Cardiac fibroblast (primary cell): ENCODE measurements around the gene LRRC4C.
"Not testable (repeated sequence)": the region's sequence is repeated elsewhere in the genome, so short reads cannot be mapped to it uniquely, and the experiment has no call there.

ENCODE experiments used
- DNase-seq, 2 donors: peaks; one replicate each; pipeline versions ENCODE4 v3.0.0 to v3.0.0-alpha.2; 2010; ENCODE audit warnings: low read depth in 2 of 2
- H3K4me3 ChIP-seq, 2 donors: replicated peaks in 1 of 2; 1 replicate in 1 of 2; 2 replicates in 1 of 2; pipeline ENCODE4 v1.5.1; 2011; ENCODE audit warnings: low read depth in 2 of 2, low read length in 2 of 2, mild to moderate bottlenecking in 2 of 2, moderate library complexity in 1 of 2
- CTCF ChIP-seq: IDR thresholded peaks from one replicate; pipeline ENCODE4 v1.5.1; 2011; ENCODE audit warnings: low read depth, mild to moderate bottlenecking, low read length, inconsistent platforms

Gene LRRC4C

GRCh38 chr11:41044747-41045146 lies 414.7 kb downstream of the LRRC4C start:
- H3K4me3 ChIP-seq: no peak overlapping the region
- DNase-seq: no peak
- TF ChIP-seq CTCF: no peak

- no peak overlapping the region for H3K4me3 ChIP-seq
- no peak for DNase-seq
- TF ChIP-seq CTCF: no peak
Measured at GRCh38 chr11:41042688-41043087, 416.8 kb downstream of the LRRC4C start.

- H3K4me3 ChIP-seq: no peak overlapping the region
- no peak for DNase-seq
- no peak for TF ChIP-seq CTCF
Measured at GRCh38 chr11:41040474-41040873, 419.0 kb downstream of the LRRC4C start.

- H3K4me3 ChIP-seq: no peak overlapping the region
- no peak for TF ChIP-seq CTCF
- no peak for DNase-seq
Measured at GRCh38 chr11:41039592-41039991, 419.9 kb downstream of the LRRC4C start.

GRCh38 chr11:41031551-41032060 lies 427.8 kb downstream of the LRRC4C start:
- no peak for DNase-seq
- no peak for TF ChIP-seq CTCF

GRCh38 chr11:41020259-41020658 lies 439.2 kb downstream of the LRRC4C start:
- no peak overlapping the region for H3K4me3 ChIP-seq
- TF ChIP-seq CTCF: no peak
- DNase-seq: no peak

More at GRCh38 chr11:41031551-41032060, 427.8 kb downstream of the LRRC4C start:
- no peak overlapping the region for H3K4me3 ChIP-seq

GRCh38 chr11:41019666-41020065 lies 439.8 kb downstream of the LRRC4C start:
- H3K4me3 ChIP-seq, DNase-seq: not testable (repeated sequence)
